ENCODE measurements around the gene TMEM229B.

- no peak for TF ChIP-seq ZNF274 (IDR thresholded peaks at IDR 0.05; ENCODE audit: low read depth, low read length)
- TF ChIP-seq SUZ12 (IDR thresholded peaks at IDR 0.05; ENCODE audit: extremely low read depth, insufficient read depth, insufficient read length) = no peak
- TF ChIP-seq YY1 (IDR thresholded peaks at IDR 0.05; ENCODE audit: insufficient read depth, insufficient read length) = no peak
Measured at GRCh38 chr14:67474366-67474765, 14.2 kb downstream of the TMEM229B start.
